ENCODE data around the gene ANKS1B.

DNA sequence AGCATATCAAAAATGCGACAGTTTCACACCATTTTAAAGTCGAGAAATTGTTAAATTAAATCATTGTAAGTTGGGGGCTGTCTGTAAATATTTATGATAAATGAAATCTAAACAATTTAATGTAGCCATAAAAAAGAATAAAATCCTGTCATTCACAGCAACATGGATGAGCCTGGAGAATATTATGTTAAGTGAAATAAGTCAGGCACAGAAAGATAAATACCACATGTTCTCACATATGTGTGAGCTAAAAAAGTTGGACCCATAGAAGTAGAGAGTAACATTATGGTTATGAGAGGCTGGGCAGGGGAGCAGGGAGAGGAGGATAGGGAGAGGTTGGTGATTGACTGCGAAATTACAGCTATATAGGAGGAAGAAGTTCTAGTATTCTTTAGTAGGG is 201.3 kb downstream of the ANKS1B start:
- TF ChIP-seq, protein P1, sequence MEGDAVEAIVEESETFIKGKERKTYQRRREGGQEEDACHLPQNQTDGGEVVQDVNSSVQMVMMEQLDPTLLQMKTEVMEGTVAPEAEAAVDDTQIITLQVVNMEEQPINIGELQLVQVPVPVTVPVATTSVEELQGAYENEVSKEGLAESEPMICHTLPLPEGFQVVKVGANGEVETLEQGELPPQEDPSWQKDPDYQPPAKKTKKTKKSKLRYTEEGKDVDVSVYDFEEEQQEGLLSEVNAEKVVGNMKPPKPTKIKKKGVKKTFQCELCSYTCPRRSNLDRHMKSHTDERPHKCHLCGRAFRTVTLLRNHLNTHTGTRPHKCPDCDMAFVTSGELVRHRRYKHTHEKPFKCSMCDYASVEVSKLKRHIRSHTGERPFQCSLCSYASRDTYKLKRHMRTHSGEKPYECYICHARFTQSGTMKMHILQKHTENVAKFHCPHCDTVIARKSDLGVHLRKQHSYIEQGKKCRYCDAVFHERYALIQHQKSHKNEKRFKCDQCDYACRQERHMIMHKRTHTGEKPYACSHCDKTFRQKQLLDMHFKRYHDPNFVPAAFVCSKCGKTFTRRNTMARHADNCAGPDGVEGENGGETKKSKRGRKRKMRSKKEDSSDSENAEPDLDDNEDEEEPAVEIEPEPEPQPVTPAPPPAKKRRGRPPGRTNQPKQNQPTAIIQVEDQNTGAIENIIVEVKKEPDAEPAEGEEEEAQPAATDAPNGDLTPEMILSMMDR (IDR thresholded peaks at IDR 0.05 in 2 of 3, conservative IDR thresholded peaks at IDR 0.05 in 1 of 3; ENCODE audit: borderline replicate concordance in 1 of 3, insufficient read depth in 1 of 3, low read depth in 2 of 3, low read length in 2 of 3) = no peak
- no peak for TF ChIP-seq CEBPB (IDR thresholded peaks at IDR 0.05; ENCODE audit: low read depth)
- TF ChIP-seq POLR2A (IDR thresholded peaks at IDR 0.05; ENCODE audit: borderline replicate concordance, extremely low read depth, insufficient read depth, insufficient read length) = no peak
- no peak for TF ChIP-seq EZH2 (IDR thresholded peaks at IDR 0.05)
- no peak for TF ChIP-seq ZNF274 (IDR thresholded peaks at IDR 0.05; ENCODE audit: low read depth, low read length)
- no peak for TF ChIP-seq TCF7L2 (IDR thresholded peaks at IDR 0.05; ENCODE audit: borderline replicate concordance, extremely low read depth, insufficient read depth, insufficient read length)
- TF ChIP-seq EZH2phosphoT487 (IDR thresholded peaks at IDR 0.05; ENCODE audit: borderline replicate concordance) = no peak
- TF ChIP-seq, protein P2, sequence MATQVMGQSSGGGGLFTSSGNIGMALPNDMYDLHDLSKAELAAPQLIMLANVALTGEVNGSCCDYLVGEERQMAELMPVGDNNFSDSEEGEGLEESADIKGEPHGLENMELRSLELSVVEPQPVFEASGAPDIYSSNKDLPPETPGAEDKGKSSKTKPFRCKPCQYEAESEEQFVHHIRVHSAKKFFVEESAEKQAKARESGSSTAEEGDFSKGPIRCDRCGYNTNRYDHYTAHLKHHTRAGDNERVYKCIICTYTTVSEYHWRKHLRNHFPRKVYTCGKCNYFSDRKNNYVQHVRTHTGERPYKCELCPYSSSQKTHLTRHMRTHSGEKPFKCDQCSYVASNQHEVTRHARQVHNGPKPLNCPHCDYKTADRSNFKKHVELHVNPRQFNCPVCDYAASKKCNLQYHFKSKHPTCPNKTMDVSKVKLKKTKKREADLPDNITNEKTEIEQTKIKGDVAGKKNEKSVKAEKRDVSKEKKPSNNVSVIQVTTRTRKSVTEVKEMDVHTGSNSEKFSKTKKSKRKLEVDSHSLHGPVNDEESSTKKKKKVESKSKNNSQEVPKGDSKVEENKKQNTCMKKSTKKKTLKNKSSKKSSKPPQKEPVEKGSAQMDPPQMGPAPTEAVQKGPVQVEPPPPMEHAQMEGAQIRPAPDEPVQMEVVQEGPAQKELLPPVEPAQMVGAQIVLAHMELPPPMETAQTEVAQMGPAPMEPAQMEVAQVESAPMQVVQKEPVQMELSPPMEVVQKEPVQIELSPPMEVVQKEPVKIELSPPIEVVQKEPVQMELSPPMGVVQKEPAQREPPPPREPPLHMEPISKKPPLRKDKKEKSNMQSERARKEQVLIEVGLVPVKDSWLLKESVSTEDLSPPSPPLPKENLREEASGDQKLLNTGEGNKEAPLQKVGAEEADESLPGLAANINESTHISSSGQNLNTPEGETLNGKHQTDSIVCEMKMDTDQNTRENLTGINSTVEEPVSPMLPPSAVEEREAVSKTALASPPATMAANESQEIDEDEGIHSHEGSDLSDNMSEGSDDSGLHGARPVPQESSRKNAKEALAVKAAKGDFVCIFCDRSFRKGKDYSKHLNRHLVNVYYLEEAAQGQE (IDR thresholded peaks at IDR 0.05; ENCODE audit: low read depth) = no peak
- no peak for TF ChIP-seq POLR2AphosphoS5 (IDR thresholded peaks at IDR 0.05; ENCODE audit: low read depth, low read length)
- no peak for TF ChIP-seq YY1 (IDR thresholded peaks at IDR 0.05; ENCODE audit: extremely low read depth, insufficient replicate concordance, low read depth, low read length)
- TF ChIP-seq, protein P3, sequence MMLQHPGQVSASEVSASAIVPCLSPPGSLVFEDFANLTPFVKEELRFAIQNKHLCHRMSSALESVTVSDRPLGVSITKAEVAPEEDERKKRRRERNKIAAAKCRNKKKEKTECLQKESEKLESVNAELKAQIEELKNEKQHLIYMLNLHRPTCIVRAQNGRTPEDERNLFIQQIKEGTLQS (IDR thresholded peaks at IDR 0.05) = no peak
- TF ChIP-seq JUND (IDR thresholded peaks at IDR 0.05) = no peak
- TF ChIP-seq, protein P4, sequence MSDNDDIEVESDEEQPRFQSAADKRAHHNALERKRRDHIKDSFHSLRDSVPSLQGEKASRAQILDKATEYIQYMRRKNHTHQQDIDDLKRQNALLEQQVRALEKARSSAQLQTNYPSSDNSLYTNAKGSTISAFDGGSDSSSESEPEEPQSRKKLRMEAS (IDR thresholded peaks at IDR 0.05) = no peak

Measured in HCT116 (cell line).